Measurements from ENCODE around the gene FHIT.

Gene FHIT

GRCh38 chr3:60514866-60515265 is 736.4 kb downstream of the FHIT start:
- Histone ChIP-seq H3K4me3 (ENCODE audit: low read length) (no peak overlapping the region), H3K36me3 (ENCODE audit: control insufficient read depth, low read length) (no peaks in the 10 kb centered on the region), H4K20me1 (ENCODE audit: control insufficient read depth, insufficient read depth, low read depth, low read length) (no peaks in the 10 kb centered on the region), H3K4me2 (ENCODE audit: low read length) (no peak overlapping the region), H3K4me1 (ENCODE audit: control insufficient read depth, low read length) (no peaks in the 10 kb centered on the region), H3K27ac (ENCODE audit: low read depth, low read length) (no peak overlapping the region), H3K9me3 (ENCODE audit: control insufficient read depth, insufficient read depth, low read length) (no peaks in the 10 kb centered on the region), H3K79me2 (ENCODE audit: control insufficient read depth, low read length) (no peaks in the 10 kb centered on the region), H3F3A (ENCODE audit: control insufficient read depth, insufficient read depth) (no peaks in the 10 kb centered on the region), H3K27me3 (ENCODE audit: control insufficient read depth, low read length) (no peaks in the 10 kb centered on the region), H3K9me2 (replicated peaks; ENCODE audit: control insufficient read depth, low read length) (no peaks in the 10 kb centered on the region)
- no peak for TF ChIP-seq EZH2phosphoT487 (IDR thresholded peaks at IDR 0.05; ENCODE audit: borderline replicate concordance, low read length)
- no peak for TF ChIP-seq CTCF (IDR thresholded peaks at IDR 0.05; ENCODE audit: low read depth, low read length, poor library complexity, severe bottlenecking)

GRCh38 chr3:60514085-60514649 is 737.1 kb downstream of the FHIT start:
- no peak overlapping the region for H3K4me3 ChIP-seq (ENCODE audit: low read length)
- H3K4me1 ChIP-seq (ENCODE audit: control insufficient read depth, low read length) = no peaks in the 10 kb centered on the region
- TF ChIP-seq CTCF (IDR thresholded peaks at IDR 0.05; ENCODE audit: low read depth, low read length, poor library complexity, severe bottlenecking) (no peak), EZH2phosphoT487 (IDR thresholded peaks at IDR 0.05; ENCODE audit: borderline replicate concordance, low read length) (no peak)
- no peak overlapping the region for H3K27ac ChIP-seq (ENCODE audit: low read depth, low read length)
- H3K9me3 ChIP-seq (ENCODE audit: control insufficient read depth, insufficient read depth, low read length) = no peaks in the 10 kb centered on the region
- H4K20me1 ChIP-seq (ENCODE audit: control insufficient read depth, insufficient read depth, low read depth, low read length) = no peaks in the 10 kb centered on the region
- H3K27me3 ChIP-seq (ENCODE audit: control insufficient read depth, low read length) = no peaks in the 10 kb centered on the region
- H3F3A ChIP-seq (ENCODE audit: control insufficient read depth, insufficient read depth) = no peaks in the 10 kb centered on the region
- H3K4me2 ChIP-seq (ENCODE audit: low read length) = no peak overlapping the region
- no peaks in the 10 kb centered on the region for H3K79me2 ChIP-seq (ENCODE audit: control insufficient read depth, low read length)
- H3K36me3 ChIP-seq (ENCODE audit: control insufficient read depth, low read length) = no peaks in the 10 kb centered on the region
- H3K9me2 ChIP-seq (replicated peaks; ENCODE audit: control insufficient read depth, low read length) = no peaks in the 10 kb centered on the region

GRCh38 chr3:60513241-60513640 is 738.0 kb downstream of the FHIT start:
- no peaks in the 10 kb centered on the region for H4K20me1 ChIP-seq (ENCODE audit: control insufficient read depth, insufficient read depth, low read depth, low read length)
- H3K36me3 ChIP-seq (ENCODE audit: control insufficient read depth, low read length) = no peaks in the 10 kb centered on the region
- H3K9me2 ChIP-seq (replicated peaks; ENCODE audit: control insufficient read depth, low read length) = no peaks in the 10 kb centered on the region
- TF ChIP-seq EZH2phosphoT487 (IDR thresholded peaks at IDR 0.05; ENCODE audit: borderline replicate concordance, low read length) (no peak), CTCF (IDR thresholded peaks at IDR 0.05; ENCODE audit: low read depth, low read length, poor library complexity, severe bottlenecking) (no peak)
- H3K27me3 ChIP-seq (ENCODE audit: control insufficient read depth, low read length) = no peaks in the 10 kb centered on the region
- H3K79me2 ChIP-seq (ENCODE audit: control insufficient read depth, low read length) = no peaks in the 10 kb centered on the region
- H3K27ac ChIP-seq (ENCODE audit: low read depth, low read length) = no peak overlapping the region
- no peaks in the 10 kb centered on the region for H3K4me1 ChIP-seq (ENCODE audit: control insufficient read depth, low read length)
- H3F3A ChIP-seq (ENCODE audit: control insufficient read depth, insufficient read depth) = no peaks in the 10 kb centered on the region
- H3K4me3 ChIP-seq (ENCODE audit: low read length) = no peak overlapping the region
- H3K4me2 ChIP-seq (ENCODE audit: low read length) = no peak overlapping the region
- no peaks in the 10 kb centered on the region for H3K9me3 ChIP-seq (ENCODE audit: control insufficient read depth, insufficient read depth, low read length)
